AG10803 (cell line): Measurements from ENCODE around the gene CDKN2B.

Experiments used
- DNase-seq: peaks from one replicate; pipeline ENCODE4 v3.0.0; 2010; ENCODE audit warnings: low read depth
- H3K4me3 ChIP-seq: 2 replicates; pipeline ENCODE4 v1.5.1; 2011; ENCODE audit warnings: mild to moderate bottlenecking, low read length, control low read depth
- TF ChIP-seq, protein P1 (sequence below): conservative IDR thresholded peaks from 2 replicates; pipeline ENCODE4 v1.5.1; 2011; ENCODE audit warnings: mild to moderate bottlenecking, low read length, control low read depth, inconsistent platforms

The CDKN2B gene

DNA sequence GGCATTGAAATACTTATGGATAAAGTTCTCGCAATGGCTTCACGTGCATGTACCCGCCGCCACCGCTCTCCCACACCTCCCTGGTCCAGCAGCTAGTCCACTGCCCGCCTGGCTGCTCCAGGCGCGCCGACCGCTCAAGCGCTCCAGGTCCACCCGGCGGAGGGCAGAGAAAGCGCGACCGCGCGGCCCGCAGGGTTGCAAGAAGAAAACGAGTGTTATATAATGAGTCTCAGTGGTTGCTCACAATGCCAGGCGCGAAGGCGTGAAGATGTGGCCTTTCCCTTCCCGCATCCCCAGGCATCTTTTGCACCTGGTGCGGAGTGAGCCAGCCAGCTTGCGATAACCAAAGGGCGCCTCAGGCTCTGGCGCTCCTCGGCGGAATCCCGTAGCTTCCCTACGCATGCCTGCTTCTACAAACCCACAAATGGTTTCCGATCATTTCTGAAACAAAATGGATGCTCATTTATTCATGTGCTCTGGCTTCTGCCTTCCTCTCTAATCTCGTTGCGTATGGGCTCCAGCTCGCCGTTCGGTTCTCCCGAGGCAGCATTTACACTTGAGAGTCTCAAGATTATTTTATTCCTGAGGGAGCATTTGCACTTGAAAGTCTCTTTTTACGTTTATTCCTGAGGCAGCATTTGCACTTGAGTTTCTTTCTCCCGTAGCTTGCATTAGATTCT, 40.6 kb downstream of the CDKN2B start:
- peak overlapping the region; percentile 34 for H3K4me3 ChIP-seq
- TF ChIP-seq, protein P1, sequence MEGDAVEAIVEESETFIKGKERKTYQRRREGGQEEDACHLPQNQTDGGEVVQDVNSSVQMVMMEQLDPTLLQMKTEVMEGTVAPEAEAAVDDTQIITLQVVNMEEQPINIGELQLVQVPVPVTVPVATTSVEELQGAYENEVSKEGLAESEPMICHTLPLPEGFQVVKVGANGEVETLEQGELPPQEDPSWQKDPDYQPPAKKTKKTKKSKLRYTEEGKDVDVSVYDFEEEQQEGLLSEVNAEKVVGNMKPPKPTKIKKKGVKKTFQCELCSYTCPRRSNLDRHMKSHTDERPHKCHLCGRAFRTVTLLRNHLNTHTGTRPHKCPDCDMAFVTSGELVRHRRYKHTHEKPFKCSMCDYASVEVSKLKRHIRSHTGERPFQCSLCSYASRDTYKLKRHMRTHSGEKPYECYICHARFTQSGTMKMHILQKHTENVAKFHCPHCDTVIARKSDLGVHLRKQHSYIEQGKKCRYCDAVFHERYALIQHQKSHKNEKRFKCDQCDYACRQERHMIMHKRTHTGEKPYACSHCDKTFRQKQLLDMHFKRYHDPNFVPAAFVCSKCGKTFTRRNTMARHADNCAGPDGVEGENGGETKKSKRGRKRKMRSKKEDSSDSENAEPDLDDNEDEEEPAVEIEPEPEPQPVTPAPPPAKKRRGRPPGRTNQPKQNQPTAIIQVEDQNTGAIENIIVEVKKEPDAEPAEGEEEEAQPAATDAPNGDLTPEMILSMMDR, result no peak
- DNase-seq, result peak; percentile 29

DNA sequence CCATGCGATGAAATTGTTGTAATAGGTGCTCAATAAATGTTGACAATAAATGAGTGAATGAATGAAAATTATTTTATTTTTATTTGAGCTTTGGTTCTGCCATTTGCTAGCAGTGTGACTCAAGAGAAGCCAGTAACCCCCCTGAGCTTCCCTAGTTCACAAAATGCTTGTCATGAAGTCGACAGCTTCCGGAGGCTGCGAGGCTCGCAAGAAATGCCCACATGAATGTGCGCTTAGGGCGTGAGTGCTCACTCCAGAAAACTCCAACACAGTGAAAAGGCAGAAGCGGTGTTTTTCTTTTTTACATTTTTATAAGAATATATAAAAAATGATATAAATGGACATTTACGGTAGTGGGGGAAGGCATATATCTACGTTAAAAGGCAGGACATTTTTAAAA, 41.4 kb downstream of the CDKN2B start:
- DNase-seq, result no peak
- TF ChIP-seq, protein P1, result no peak
- no peak overlapping the region for H3K4me3 ChIP-seq

GRCh38 chr9:21967169-21967568, 41.9 kb downstream of the CDKN2B start:
- H3K4me3 ChIP-seq, result no peak overlapping the region
- DNase-seq, result no peak
- TF ChIP-seq, protein P1, result no peak

DNA sequence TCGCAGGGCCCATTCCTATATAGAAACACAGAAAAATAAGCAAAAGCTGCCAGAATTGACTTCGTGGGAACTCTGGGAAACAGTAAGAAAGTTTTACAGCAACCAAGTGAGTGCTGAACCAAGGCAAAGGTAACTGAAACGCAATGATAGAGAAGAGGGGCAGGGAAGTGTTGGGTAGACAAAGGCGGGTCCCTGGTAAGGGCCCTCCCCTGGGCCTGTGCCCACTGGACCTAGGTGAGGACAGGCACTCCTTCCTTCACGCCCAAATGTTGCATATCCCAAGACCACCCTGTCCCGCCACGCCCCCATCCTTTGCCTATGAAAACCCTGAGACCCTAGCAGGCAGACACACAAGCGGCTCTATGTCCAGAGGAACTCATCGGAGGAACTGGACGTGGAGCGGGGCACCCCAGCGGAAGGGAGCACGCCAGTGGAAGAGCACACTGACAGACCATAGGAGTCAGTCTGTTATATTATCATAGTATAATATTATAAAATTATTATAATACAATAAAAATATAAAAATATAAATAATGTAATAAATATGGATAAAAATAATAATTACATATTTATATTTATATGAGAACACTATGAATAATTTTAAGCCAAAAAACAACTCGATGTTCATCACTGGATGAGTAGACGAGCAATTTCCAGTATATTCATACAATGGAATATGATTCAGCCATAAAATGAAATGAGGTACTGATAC, 42.8 kb downstream of the CDKN2B start:
- no peak overlapping the region for H3K4me3 ChIP-seq
- DNase-seq, result no peak
- TF ChIP-seq, protein P1, result no peak

DNA sequence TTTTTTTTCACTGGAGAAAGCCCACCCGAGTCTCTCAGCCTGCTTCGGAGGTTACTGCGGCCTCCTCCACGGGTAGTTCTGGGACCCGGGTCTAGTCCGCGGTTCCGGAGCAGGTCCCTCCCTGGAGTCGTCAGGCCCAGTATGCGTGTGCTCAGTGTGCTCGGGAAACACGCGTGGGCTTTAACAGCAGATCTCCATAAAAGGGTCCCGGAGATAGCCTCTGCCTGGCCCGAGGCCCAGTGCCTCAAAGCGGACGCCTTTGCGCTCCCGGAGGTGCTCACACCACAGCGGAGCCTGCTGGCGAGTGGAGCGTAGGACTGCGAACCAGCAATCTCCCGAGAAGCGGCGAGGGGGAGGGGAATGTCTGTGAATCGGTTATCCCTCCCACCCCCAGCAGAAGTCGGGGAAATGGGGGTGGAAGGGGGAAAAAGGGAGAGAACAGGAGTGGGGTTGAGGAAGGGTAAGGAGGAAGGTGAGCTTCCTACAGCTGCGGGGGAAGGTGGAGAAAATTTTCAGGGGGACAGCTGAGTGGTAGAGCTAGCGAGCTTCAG, 43.6 kb downstream of the CDKN2B start:
- DNase-seq, result peak; percentile 67
- H3K4me3 ChIP-seq, result peak overlapping the region; percentile 52
- TF ChIP-seq, protein P1, result peak; percentile 73

DNA sequence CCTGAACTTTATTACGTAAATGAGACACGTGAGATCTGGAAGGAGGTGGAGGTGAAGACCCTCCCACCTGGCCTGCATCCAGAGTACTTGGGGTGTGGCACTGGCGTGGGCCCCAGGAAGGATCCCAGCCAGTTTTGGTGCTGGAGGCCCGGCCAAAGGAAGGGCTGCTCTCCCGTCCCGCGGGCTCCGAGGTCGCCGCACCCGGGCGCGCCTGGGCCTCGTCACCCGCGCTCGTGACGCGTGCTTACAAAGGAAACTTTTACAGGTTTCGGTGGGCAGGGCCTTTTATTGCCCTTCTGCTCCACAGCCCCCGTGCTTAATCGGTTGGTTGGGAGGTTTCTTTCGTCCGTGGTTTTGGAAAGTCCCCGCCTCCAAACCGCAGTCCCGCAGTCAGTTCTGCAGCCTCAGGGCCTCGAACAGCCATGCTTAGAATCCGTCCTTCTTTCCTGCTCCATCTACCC, 44.1 kb downstream of the CDKN2B start:
- peak overlapping the region; percentile 52 for H3K4me3 ChIP-seq
- peak; percentile 45 for DNase-seq
- TF ChIP-seq, protein P1, result no peak
